Esophagus squamous epithelium (tissue), 4 donors: ENCODE results near the gene TMEM192.

Experiments
- POLR2A ChIP-seq, 4 donors: fragments of 450-650 bp; IDR thresholded peaks; one replicate each; pipeline ENCODE4 v1.6.1; 2017; ENCODE audit warnings: antibody characterized with exemption in 4 of 4, mild to moderate bottlenecking in 4 of 4, moderate library complexity in 3 of 4
- TF ChIP-seq, protein P1 (sequence below), 6 experiments: fragments of 450-650 bp in 4 of 6; fragments of 200-600 bp in 2 of 6; sonication (generic) in 2 of 6; IDR thresholded peaks; one replicate each; pipeline ENCODE4 v1.5.1; 2016 to 2019; ENCODE audit warnings: antibody characterized with exemption in 6 of 6, mild to moderate bottlenecking in 4 of 6, moderate library complexity in 4 of 6

DNA sequence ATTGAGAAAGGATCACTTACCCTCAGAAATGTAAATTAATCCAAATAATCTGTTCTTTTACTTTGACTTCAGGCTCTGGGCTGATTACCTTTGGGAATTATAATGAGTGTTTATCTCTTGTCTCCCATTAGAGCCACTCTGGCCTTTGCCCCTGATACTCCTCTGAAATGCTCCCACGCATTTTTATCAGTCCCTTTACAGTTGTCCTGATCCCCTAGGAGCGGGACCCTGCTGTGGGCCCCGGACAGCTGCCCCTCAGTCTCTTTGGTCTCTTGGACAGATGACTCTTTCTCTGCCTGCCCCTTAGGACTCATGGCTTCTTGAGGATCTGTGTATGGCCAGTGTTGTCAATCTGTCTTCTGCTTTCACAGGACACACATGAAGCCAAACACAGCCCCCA is 60.0 kb downstream of the TMEM192 start:
- TF ChIP-seq, protein P1, sequence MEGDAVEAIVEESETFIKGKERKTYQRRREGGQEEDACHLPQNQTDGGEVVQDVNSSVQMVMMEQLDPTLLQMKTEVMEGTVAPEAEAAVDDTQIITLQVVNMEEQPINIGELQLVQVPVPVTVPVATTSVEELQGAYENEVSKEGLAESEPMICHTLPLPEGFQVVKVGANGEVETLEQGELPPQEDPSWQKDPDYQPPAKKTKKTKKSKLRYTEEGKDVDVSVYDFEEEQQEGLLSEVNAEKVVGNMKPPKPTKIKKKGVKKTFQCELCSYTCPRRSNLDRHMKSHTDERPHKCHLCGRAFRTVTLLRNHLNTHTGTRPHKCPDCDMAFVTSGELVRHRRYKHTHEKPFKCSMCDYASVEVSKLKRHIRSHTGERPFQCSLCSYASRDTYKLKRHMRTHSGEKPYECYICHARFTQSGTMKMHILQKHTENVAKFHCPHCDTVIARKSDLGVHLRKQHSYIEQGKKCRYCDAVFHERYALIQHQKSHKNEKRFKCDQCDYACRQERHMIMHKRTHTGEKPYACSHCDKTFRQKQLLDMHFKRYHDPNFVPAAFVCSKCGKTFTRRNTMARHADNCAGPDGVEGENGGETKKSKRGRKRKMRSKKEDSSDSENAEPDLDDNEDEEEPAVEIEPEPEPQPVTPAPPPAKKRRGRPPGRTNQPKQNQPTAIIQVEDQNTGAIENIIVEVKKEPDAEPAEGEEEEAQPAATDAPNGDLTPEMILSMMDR (IDR thresholded peaks at IDR 0.05): no peak
- no peak for TF ChIP-seq POLR2A (IDR thresholded peaks at IDR 0.05)
